Fibroblast of the aortic adventitia (primary cell): Measurements from ENCODE around the gene TEX53. TPM values are rescaled to one million over a fixed set of nuclear protein-coding genes. Genes with fewer than 3 reads are reported as not detected.

Experiments used
- DNase-seq: peaks from one replicate; pipeline ENCODE4 v3.0.0-alpha.2; 2010; ENCODE audit warnings: low read depth
- H3K4me3 ChIP-seq: 2 replicates; pipeline ENCODE4 v1.5.1; 2011; ENCODE audit warnings: low read depth, mild to moderate bottlenecking, control low read depth, low read length, moderate library complexity
- total RNA-seq: library from RNA; depleted of rRNA; stranded (reverse); fragments of >200 nt; gene quantifications from 2 replicates; pipeline ENCODE4 v1.2.3, GENCODE V29; 2012; ENCODE audit warnings: low replicate concordance
- TF ChIP-seq, protein P1 (sequence below): IDR thresholded peaks from 2 replicates; pipeline ENCODE4 v1.5.1; 2011; ENCODE audit warnings: mild to moderate bottlenecking, low read length, control low read depth, inconsistent platforms; ENCODE audit not compliant: insufficient read depth

TEX53 gene
- total RNA-seq, 1 donor, result not detected

DNA sequence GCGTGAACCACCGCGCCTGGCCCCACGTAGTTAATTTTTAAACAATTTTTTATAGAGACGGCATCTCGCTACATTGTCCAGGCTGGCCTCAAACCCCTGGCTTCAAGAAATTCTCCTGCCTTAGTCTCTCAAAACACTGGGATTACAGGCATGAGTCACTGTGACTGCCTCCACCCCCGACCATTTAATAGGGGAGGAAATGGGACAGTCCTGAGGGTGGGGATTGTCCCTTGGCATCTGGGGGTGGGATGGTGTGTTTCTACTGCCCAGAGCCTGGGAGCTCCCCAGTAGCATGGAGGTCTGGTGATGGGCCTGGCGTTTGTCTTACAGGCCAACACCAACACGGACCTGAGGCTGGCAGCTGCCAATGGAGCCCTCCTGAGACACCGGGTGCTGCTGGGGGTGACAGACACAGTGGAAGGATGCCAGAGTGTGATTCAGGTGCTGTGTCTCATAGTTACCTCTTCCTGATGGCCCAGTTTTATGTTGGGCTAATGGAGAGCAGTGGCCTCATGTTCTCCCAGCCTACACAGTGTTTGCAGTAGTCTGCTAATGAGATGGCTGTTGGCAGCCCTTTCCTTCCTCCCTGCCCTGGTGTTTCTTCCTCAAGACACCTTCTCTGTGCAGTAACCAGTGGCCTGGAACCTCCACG lies 24.0 kb downstream of the TEX53 start:
- no peak for DNase-seq
- TF ChIP-seq, protein P1, sequence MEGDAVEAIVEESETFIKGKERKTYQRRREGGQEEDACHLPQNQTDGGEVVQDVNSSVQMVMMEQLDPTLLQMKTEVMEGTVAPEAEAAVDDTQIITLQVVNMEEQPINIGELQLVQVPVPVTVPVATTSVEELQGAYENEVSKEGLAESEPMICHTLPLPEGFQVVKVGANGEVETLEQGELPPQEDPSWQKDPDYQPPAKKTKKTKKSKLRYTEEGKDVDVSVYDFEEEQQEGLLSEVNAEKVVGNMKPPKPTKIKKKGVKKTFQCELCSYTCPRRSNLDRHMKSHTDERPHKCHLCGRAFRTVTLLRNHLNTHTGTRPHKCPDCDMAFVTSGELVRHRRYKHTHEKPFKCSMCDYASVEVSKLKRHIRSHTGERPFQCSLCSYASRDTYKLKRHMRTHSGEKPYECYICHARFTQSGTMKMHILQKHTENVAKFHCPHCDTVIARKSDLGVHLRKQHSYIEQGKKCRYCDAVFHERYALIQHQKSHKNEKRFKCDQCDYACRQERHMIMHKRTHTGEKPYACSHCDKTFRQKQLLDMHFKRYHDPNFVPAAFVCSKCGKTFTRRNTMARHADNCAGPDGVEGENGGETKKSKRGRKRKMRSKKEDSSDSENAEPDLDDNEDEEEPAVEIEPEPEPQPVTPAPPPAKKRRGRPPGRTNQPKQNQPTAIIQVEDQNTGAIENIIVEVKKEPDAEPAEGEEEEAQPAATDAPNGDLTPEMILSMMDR, result no peak
- no peak overlapping the region for H3K4me3 ChIP-seq

DNA sequence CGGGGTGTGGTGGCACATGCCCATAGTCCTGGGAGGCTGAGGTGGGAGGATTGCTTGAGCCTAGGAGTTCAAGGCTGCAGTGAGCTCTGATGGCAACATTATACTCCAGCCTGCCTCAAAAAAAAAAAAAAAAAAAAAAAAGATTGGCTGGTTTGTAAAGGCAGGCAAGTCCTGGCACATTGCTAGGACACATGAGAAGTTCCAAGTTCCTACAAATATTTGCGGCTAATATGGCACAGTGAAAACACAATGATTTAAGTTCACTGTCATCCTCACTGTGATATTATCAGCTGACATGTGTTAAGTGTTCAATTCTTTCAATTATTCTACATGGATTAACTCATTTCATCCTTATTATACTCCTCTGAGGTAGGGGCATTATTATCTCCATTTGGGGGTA lies 26.4 kb downstream of the TEX53 start:
- no peak overlapping the region for H3K4me3 ChIP-seq
- TF ChIP-seq, protein P1, result no peak
- no peak for DNase-seq

DNA sequence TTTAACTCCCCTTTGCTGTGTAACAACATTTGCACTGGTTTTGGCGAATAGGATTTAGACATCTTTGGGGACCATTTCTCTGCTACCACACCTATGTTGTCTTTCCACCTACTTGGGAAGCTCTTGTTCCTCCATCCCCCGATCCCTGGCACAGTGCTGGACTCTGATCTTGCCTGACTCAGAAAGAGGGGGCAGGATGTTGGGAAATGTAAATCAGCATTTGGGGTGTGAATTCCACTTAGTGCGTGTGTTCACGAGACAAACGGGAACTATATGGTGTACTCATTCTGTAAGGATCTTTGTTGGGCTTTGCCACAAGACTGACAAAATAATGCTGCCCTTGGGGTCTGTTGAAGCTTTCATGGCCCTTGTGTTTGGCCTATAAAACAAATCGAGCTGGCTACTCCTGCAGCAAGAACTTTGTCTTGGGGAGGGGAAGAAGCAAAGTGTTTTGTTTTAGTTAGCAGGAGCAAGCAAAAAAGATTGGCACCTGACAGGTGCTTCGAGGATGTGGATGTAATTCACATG lies 28.0 kb downstream of the TEX53 start:
- DNase-seq, result no peak
- no peak overlapping the region for H3K4me3 ChIP-seq
- TF ChIP-seq, protein P1, result no peak

DNA sequence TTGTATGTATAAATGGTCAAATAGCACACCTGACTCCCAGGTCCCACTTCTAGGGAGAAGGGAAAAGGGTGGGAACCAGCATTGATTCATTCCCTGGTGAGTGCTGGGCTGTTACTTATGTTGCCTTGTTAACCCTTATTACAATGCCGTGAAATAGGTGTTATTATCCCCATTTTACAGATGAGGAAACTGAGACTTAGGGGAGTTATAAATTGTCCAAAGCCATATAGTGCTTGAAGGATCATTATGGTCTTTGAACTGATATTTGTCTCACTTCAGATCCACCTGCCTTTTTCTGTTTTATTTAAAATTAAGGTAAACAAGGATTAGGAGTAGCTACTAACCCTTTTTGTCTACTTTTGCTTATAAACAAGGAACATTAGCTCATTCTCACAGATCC lies 30.1 kb downstream of the TEX53 start:
- no peak for DNase-seq
- H3K4me3 ChIP-seq, result no peak overlapping the region
- TF ChIP-seq, protein P1, result no peak

DNA sequence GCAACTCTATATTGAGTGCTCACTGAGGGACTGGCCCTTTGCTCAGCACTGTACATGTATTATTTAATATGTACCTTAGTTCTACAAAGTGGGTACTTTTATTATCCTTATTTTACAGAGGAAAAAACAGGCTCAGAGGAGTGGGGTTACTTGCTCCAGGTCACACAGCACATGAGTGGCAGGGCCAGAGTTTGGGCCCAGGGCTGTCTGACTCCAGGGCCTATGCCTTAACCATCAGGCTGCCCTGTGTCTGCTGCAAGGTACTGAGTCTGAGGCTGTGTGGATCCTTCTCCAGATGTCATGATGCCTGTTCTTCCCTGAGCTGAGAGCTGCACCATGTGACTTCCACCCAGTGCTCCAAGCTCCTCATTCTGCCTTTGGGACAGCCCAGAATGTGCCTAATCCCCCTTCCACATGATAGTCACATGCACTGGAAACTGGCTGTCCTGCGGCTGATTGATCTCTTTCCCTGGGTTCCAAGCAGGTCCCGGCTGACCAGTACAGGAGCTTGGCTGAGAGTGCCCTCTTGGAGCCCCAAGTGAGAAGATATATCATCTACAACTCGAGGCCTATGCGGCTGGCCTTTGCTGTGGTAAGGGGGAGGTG lies 31.1 kb downstream of the TEX53 start:
- TF ChIP-seq, protein P1, result no peak
- no peak for DNase-seq
- no peak overlapping the region for H3K4me3 ChIP-seq

DNA sequence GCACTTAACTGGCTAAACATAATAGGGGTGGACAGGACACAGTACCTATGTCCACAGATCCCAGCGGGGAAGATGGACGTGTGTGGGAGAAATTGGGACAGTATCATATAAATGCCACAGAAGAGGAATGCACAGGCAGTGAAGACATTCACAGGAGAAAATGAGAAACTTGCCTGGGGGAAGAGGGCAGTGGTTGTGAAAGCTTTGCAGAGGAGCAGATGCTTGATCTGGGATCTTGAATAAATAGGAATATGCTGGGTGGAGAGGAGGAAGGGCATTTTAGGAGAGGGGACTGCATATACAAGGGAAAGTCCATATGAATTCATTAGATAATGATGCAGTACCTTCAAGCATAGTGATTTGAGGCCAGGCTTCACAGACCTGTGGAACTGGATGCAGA lies 32.9 kb downstream of the TEX53 start:
- DNase-seq, result no peak
- TF ChIP-seq, protein P1, result no peak
- no peak overlapping the region for H3K4me3 ChIP-seq
